ENCODE measurements around the gene SCN5A.

The SCN5A gene

DNA sequence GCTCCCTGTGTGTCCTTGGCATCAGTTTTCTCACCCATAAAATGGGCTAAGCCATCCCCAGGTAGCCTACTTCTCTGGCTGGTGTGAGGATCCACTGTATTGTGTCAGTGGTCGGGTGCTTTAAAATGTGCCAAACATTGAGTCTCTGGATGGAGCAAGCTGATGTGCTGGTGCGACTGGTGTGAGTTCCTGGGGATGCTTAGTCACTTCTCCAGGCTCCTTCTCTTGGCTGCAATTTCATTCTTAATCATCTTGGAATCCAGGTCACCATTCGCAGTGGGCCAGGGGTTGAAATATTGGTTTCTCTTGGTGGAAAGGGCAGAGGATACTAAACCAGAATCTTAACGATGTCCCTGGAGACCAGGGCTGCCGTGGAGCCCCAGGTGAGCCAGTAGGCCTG, 29.3 kb downstream of the SCN5A start:
- DNase-seq = no peak

DNA sequence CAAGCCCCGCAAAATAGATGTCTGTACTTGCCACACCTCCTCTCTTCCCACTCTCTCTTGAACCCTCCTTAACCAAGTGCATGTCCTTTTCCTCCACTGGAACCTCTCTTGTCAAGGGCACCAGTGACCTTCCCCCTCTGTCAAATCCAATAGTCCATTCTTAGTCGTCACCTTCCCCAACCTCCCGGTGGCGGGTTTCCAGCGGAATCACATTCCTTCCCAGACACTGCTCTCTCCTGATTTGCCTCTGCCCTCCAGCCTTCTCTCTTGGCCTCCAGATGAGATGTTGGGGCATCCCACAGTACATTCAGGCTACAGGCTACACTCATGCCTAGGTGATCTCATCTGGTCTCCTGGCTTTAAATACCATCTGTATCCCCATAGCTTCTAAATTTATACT, 31.1 kb downstream of the SCN5A start:
- no peak for DNase-seq

DNA sequence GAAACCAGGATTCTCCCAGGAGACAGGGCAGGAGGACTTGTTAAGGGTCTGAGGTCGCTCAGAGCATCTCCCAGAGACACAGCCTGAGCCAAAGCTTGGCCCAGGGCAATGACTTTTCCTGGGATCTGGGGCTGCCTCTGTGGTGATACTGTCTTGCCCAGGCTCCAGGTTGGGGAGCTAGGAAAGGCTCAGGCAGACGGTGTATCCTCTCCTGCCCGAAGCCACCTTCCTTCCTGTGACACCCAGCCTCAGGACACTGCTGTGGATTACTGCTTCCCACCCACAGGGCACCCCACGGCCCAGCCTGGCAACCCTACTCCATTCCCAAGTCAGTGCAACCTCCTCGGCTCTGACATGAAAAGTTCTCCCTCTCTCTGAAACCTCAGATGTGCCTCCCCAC, 31.9 kb downstream of the SCN5A start:
- DNase-seq = no peak

DNA sequence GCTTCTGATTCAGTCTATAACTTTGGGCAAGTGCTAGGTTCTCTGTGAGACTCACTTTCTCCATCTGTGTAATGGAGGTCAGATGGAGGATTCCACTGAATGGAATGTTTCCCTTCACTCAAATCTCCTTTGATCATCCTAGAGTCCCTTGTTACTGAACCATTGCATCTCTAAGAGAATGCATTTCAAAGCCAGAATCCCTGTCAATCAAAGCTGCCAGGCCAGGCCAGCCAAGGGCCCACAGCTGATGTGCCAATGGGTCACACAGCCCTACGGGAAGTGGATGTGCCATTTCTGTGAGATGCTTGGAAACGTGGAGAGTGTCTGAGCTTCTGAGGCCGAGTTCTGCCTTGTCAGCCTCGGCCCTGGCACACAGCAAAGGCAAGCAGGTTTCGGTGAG, 32.4 kb downstream of the SCN5A start:
- no peak for DNase-seq

DNA sequence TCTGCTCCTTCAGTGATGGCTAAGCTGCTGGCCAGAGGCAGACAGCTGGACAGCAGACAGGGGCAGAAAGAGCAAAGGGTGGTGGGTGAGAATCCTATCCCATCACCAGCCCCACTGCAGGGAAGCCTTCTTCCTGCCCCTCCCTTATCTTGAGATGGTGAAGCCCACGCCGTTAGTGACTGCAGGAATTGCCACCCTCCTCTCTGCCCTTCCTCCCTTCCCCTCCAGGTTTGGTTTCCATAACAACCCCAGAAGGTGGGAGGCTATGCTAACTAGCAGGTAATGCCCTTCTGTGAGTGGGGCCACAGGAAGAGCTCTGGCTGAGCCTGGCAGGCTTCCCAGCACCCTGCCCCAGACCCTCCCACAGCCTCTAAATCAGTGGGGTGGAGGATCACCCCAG, 32.8 kb downstream of the SCN5A start:
- no peak for DNase-seq

DNA sequence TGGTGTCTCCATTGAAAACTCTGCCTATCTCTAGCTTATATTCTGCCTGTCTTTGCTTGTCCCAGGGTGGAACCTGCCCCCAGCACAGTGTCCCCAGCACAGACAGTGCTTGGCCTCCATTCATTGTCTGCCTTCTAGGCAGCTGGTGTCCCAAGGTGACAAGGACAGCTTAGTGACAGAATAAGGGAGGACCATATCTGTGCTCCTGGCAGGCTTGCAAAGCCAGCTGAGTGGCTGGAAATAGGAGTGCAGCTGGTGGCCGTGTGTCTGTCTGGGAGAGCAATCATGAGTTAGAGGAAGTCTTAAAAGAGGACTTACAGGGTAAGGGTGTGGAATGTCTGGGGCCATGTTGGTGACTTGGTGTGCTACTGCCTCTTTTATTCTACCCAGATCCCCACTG, 33.4 kb downstream of the SCN5A start:
- no peak for DNase-seq

DNA sequence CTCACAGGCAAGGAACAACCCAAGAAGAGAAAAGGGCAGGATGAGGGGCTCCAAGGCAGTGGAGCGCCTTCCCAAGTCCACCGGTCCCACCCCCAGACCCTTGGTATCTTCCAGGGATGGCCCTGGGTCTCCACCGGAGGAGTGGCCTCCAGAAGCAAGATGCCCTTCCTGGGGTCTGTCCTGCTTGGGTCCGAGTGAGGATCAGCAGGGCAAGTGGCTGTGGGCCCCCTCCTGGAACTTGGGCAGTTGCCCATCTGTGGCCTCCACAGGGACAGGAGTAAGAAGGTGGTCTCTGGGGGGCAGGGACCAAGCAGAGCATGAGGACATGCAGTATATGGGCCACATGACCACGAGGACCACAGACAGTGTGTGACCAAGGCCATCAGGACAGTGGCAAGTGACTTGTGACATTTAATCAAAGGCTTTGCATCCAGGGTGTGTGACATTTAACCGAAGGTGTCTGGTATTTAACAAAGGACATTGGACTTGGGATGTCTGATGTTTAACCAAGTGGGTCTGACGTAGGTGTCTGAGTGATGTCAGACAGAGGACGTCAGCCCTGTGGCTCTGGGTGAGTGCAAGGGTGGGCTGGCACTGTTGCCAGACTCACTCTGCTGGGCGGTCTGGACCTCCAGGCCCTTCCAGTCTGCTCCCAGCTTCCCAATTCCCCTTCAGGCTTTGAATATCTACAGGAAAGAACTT, 34.7 kb downstream of the SCN5A start:
- no peak for DNase-seq

DNA sequence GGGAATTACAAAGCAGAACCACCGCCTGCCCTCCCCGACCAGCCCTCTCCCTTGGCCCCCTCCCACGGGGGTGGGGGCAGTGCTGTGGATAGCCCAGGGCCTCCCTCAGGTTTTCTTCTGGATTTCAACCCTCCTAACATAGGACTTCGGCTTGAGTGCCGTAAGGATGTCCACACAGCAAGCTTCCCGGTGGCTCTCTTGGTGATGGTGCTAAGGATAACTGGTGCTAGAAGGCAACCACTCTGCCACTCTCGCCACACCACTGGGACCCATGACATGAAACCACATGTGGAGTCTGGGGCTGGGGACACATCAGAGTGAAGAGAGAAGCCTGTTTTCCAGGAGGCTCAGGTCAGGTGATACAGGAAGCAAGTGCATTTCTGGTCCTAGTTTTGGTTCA, 35.4 kb downstream of the SCN5A start:
- DNase-seq = no peak

DNA sequence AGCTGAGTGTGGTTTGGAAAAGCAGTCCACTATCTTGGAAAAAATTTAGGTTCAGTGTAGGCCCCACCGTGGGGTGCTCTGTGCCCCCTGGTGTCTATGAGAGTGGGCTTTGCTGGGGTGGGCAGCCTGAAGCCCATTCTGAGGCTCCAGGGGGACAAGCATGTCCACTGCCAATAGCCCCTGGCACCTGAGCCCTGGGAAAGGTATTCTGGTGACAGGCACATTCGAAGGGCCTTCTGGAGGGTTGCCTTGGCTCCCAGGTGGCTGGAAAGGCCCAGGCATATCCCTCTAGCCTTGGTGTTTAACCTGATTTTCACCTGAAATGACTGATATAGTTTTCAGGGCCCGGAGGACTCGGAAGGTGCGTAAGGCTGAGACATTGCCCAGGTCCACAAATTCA, 36.1 kb downstream of the SCN5A start:
- no peak for DNase-seq

DNA sequence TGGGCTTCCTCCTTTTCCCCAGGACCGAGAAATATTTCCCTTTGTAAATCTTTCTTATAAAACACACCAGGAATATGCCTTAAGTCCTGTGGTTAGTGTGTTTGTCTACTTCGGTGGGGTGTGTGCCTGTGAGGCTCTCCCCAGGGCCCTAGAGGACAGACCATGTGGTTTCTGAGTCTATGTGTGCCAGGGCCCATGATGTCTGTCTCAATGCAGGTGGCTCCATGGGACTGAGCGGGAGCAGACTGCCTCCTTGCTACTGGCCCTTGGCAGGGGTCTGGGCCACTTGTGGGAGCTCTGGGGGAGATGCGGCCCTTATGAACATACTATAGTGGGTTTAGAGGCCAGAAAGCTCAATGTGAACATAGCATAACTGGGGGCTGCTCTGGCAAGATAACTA, 37.6 kb downstream of the SCN5A start:
- no peak for DNase-seq

DNA sequence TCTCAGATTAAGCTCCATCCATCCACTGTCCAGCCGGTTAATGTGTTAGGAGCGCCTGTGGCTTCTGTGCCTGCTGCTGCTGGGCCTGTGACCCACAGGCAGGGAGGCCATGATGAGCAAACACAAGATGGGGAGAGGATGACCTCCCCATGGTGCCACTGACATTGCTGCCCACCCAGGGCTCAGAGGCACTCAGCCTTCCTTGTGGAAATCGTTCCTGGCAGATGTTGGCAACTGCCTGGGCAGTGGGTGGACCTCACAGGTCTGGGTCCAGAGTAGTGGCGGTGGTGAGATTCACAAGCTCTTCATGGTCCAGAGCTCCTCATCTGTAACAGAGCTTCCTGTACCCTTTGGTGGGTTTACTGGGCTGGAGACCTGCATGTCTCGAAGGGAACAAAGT, 38.6 kb downstream of the SCN5A start:
- no peak for DNase-seq

DNA sequence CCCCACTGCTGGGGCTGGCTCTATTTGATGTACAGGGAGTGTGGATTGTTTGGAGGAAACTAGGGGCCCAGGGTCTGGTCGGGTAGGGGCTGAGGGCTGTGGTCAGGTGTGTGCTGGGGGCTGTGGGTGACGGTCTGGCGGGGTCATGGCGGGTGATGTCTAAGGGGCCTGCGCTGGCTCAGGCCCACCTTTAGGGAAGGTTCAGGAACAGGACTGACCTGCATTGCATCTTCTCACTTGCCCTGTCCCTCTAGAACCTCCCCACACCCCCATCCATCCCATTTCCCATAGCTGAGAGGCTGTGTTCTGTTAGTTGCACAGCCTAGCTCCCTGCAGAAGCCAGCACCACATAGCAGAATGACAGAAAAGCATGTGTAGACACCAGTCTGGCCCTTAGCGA, 39.1 kb downstream of the SCN5A start:
- DNase-seq = no peak

DNA sequence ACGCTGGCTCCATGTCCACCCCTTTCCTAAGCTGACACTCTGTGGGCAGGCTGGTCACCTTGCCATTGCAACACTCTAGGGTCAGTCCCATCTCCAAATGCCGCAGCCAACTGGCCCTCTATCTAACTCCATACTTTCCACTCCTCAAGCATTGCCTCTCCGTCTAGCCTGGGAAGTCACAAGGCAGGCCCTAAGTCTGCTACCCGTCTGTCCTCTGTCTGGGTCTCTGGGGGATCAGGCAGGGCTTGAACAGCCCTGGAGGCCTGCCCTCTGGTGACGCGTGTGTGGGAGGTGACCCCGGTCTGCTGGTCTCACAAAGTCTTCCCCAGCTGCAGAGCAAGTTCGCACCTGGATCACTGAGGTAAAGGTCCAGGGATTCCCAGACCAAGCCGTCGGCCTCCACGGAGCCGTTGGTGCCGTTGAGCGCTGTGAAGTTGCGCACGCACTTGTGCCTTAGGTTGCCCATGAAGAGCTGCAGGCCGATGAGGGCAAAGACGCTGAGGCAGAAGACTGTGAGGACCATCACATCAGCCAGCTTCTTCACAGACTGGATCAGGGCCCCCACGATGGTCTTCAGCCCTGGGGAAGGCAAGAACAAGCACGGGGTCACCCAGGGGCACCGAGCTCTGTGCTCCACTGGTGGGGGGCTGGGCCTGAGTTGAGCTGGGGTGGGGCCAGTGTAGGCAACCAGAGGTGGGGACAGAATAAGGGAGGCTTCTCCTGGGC, 39.9 kb downstream of the SCN5A start:
- DNase-seq = no peak

DNA sequence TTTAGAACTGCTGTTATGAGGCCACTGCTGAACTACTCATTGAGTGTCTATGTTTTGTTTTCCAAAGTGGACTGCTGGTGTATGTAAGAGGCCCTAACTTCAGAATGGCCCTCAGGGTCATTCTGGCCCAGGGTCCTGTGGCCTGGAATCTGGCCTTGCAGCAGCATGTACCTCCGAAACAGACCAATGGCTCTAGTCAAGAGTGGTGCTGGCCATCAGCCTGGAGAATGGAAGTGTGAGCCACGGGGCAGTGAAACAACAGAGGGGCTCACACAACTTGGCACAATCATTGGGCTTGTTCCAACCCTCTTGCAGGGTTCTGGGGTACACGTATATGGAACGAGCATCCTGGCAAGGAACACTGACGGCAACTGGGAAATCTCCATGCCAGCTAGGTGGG, 40.5 kb downstream of the SCN5A start:
- DNase-seq = no peak

DNA sequence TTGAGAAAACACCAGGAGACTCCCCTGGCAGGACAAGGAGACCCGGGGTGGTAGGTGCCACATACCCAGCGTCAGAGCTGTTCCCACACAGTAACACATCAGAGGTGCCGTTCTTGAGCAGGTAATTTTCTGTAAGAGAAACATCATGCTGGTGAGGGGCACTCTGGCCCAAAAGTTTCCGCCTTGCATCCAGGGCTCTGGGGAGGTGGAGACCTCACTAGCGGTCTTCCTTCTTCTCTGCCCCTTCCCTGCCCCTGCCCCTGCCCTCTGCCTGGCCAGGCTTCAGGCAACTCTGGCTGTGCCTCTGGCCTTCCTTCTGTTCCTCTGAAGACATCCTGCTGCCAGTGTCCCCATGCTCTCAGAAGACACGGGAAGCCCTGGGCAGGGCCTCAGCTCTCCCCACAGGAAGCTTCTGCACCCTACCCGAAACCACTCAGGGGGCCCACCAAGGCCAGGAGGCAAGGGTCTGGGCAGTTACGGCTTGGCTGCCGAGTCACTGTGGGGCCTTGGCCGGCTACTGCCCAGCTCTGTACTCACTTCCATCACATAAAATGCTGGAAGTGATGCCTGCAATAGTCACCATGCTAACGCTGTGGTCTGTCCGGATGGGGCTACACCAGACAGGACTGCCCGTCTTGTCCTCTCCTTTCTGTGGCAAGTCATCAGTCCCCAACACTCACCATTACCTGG, 41.3 kb downstream of the SCN5A start:
- no peak for DNase-seq

DNA sequence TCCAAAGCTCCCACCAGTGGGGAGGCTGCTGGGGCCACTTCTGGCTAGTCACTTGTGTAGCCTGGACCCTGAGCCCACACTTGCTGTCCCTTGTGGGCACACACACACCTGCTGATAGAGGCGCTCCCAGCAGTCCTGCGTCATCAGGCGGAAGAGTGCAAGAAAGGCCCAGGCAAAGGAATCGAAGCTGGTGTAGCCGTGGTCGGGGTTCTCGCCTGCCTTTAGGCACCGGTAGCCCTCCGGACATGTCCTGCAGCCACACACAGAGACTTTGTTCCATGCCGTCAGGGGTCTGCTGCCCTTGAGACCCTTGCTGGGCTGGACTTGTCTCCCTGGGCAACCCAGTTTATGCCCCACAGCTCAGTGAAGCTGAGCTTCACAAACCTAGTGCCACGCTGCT, 42.9 kb downstream of the SCN5A start:
- DNase-seq = no peak

DNA sequence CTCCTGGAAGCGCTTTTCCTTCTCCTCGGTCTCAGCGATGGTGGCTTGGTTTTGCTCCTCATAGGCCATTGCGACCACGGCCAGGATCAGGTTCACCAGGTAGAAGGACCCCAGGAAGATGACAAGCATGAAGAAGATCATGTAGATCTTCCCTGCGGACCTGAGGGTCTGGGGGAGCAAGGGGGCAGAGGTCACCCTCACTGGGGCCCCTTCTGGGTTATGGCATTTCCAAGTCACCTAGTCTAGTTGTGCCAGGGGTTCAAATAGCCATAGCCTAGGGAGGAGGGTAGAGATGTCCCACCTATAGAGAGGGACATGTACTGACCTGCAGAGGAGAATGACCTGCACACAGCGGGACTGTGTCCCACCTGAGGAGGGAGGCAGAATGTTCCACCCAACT, 43.5 kb downstream of the SCN5A start:
- no peak for DNase-seq

DNA sequence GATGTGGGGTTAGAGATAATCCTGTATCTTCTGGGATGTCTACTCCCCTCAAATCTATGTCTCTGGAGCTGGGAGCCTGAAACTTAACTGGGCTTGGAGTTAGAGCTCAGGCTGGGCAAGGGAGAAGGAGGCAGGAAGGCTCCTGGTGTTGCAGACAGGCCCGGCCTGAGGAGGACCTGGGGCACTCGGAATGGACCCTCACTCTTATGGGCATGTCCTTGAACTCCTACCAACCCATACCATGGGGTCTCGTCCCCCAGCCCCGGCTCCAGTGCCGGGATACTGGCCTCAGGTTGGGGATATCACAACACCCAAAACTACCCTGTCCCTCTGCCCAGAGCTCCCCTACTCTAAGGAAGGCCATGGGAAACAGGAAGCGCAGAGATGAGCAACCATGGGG, 45.2 kb downstream of the SCN5A start:
- DNase-seq = no peak

DNA sequence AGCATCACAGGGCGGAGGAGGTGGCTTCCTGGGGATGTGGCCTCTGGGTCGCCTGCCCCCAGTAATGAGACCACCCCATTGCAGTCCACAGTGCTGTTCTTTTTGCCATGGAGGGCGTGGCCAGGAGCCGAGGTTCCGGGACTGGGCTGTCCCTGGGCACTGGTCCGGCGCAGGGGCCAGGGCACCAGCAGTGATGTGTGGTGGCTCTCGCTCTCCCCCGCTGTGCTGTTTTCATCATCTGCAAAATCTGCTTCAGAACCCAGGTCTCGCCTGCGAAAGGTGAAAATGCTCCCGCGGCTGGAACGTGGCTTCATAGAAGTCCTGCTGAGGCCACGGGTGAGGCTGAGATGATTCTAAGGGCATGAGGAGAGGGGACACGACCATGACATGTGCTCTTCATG, 45.8 kb downstream of the SCN5A start:
- DNase-seq = no peak

DNA sequence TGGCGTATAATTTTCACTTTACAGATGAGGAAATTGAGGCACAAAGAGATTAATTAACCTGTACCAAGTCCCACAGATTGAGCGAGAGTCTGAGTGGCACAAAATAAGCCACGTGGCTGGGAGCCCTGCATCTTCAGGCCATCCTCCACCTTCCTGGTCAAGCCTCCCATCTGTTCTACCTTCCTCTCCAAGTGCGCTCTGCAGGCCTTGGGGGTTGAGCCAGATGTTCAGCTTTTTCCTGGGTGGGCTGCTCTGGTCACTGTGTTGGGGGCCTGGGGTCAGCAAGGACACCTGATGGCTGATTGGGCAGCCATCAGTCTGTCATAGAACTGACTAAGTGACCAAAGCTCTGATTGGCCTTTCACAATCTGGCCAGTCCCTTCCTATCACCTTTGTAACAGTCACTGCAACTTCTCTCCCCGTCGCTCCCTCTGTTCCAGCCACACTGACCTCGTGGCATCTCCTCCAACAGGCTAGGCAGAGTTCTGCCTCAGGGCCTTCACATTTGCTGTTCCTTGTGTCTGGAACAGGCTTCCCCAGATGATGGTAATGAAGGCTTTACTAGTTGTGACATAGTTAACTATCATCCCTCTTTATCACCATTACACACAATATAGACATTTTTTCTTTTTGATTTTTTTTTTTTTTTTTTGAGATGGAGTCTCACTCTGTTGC, 46.8 kb downstream of the SCN5A start:
- no peak for DNase-seq

DNA sequence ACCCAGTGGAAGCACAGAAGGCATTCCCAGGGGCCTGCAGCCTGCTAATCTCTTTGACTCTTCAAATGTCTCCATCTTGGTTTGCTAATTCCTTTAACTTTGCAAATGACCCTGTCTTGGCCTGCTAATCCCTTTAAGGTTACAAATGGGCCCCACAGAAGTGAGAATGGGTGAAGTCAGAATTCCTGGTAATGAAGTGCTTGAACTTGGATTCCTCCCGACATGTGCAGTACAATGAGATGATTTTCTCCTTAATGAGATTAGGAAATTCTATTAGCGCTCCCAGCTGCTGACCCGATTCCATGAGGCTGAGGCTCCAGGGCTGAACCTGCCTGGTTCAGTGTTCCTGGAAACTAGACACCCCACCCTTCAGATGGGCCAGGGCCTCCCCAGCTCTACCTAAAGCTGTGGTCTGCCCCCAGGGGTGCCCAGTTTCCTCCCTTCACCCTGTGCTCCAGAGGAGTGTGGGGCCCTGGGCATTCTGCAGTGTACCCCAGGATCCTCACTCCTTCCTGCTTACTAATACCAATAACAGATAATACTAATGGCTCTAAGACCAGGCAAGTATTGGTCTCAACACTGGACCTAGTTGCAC, 47.4 kb downstream of the SCN5A start:
- no peak for DNase-seq

DNA sequence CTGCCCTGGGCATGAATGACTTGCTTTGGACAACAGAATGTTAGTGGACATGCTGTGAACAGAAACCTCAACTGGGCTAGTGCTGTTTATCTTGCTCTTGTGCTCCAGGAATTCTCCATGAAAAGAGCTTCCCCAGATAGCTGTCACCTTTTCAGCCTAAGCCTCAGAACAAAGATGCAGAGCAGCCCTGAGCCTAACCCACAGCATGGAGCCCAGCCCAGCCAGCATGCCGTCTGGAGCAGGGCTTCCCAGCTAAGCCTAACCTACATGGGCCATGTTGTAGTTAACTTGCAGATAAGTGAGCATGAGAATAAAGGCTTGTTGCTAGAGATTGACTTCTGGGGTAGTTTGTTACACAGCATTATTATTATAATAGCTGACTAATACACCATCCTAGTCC, 48.9 kb downstream of the SCN5A start:
- DNase-seq = no peak

DNA sequence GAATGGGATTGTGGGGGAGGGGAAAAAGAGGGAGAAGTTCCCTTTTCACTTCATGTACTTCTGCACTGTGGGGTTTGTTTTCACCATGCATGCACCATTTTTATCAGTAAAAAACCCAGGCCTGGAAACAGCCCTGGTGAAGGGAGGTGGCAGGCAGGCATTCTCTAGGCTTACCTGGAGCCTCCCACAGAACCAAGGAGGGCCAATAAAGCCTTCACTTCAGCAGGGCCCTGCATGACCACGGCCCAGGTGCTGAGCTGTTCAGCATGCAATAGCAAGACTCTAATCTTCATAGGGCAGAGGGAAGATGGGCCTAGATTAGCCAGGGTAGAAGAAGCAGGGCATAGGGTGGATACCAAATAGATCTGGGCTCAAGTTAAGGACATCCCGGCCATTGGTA, 49.6 kb downstream of the SCN5A start:
- DNase-seq = no peak

All from NCI-H2171 treated with DMSO at 0.1 percent for 48 hours (cell line).